ENCODE data around the gene GTF3C5.
"Not testable (repeated sequence)": the region's sequence is repeated elsewhere in the genome, so short reads cannot be mapped to it uniquely, and the experiment has no call there.

- not testable (repeated sequence) for TF ChIP-seq EZH2 (IDR thresholded peaks at IDR 0.05)
- TF ChIP-seq, protein P1, sequence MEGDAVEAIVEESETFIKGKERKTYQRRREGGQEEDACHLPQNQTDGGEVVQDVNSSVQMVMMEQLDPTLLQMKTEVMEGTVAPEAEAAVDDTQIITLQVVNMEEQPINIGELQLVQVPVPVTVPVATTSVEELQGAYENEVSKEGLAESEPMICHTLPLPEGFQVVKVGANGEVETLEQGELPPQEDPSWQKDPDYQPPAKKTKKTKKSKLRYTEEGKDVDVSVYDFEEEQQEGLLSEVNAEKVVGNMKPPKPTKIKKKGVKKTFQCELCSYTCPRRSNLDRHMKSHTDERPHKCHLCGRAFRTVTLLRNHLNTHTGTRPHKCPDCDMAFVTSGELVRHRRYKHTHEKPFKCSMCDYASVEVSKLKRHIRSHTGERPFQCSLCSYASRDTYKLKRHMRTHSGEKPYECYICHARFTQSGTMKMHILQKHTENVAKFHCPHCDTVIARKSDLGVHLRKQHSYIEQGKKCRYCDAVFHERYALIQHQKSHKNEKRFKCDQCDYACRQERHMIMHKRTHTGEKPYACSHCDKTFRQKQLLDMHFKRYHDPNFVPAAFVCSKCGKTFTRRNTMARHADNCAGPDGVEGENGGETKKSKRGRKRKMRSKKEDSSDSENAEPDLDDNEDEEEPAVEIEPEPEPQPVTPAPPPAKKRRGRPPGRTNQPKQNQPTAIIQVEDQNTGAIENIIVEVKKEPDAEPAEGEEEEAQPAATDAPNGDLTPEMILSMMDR (IDR thresholded peaks at IDR 0.05), result not testable (repeated sequence)
Measured at GRCh38 chr9:133070985-133071384, 40.2 kb downstream of the GTF3C5 start.
